GM19468 (cell line): ENCODE results near the gene HIC1.
"Not testable (repeated sequence)": the region's sequence is repeated elsewhere in the genome, so short reads cannot be mapped to it uniquely, and the experiment has no call there.

Experiments
- ATAC-seq: cut with Tn5 transposase; IDR thresholded peaks from one replicate; pipeline ENCODE4 v1.9.1; 2021; ENCODE audit warnings: mild to moderate bottlenecking, moderate library complexity, moderate number of reproducible peaks; ENCODE audit not compliant: unreplicated experiment; ENCODE audit errors: extremely low read depth

HIC1 gene, protein sequence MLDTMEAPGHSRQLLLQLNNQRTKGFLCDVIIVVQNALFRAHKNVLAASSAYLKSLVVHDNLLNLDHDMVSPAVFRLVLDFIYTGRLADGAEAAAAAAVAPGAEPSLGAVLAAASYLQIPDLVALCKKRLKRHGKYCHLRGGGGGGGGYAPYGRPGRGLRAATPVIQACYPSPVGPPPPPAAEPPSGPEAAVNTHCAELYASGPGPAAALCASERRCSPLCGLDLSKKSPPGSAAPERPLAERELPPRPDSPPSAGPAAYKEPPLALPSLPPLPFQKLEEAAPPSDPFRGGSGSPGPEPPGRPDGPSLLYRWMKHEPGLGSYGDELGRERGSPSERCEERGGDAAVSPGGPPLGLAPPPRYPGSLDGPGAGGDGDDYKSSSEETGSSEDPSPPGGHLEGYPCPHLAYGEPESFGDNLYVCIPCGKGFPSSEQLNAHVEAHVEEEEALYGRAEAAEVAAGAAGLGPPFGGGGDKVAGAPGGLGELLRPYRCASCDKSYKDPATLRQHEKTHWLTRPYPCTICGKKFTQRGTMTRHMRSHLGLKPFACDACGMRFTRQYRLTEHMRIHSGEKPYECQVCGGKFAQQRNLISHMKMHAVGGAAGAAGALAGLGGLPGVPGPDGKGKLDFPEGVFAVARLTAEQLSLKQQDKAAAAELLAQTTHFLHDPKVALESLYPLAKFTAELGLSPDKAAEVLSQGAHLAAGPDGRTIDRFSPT

DNA sequence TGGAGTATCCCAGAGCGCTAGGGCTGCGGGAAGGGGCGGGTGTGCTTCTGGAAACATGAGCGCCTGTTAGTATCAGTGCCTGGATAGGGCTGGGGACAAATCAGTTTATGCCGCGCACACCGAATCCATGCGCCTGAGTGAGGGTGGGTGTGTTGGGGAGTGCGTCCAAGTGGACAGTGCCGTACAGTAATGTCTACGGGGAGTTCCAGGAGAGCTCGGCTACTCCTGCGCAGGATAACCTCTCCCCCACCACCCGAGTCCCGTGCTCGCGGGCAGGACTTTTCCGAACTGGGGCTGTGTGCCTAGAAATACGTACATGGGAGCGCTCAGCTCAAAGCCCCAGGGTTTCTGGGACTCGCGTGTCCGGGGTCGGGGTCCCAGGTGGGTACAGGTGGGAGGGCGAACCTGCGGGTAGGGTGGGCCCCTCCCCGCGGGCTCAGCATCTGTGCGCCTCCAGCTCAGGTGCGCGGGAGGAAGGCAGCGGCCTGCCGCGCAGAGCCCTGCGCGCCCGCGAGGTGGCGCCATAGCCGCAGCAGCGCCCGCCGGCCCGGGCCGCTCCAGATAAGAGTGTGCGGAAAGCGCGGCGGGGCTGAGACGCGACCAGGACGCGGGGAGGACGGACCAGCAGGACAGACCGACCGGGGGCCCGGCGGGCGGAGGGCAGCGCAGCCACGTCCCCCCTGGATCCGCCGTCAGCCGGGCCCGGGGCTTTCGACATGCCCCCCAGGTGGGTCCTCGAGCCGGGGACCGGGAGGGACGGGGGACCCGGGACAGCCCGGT is at the start of gene HIC1:
HIC1 (plus strand) TSS at position 592 of the 780 bp plus-strand sequence. CDS start 1,588 bp downstream, outside the sequence.
- no peak for ATAC-seq

DNA sequence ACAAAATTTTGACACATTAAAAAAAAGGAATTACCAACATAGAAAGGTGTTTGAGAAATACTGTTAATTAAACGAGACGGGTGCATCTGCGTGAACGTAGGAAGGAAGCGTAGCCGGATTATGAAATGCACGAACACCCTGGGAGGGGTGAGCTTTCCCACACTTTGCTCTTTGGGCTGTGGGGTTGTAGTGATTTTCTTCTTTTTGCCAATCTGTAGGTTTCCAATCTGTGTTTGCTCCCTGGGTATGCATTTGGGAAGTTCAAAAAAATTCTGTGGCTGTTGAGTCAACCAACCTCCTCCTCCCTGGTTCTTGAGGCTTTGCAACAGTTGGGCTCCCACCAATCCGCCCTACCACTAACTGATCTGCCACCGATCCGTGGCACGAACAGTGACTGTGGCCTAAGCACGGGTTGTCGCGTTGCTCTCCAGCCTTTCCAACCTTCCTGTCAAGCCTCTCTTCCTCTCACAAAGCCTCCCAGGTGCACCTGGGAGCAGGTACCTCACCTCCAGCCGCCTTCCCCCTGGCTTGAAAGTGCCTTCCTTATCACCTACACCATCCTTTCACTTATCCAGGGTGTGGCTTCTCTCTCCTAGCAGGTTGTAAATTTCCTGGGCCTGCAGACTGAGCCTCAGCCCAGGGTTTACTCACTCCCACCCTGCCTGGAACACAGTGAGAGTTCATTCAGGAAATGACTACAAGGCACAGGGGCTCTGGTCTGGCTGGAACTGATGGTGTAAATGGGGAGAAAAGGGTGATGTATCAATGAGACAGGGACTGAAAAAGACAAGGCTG is 46.4 kb upstream of the HIC1 start:
- no peak for ATAC-seq

DNA sequence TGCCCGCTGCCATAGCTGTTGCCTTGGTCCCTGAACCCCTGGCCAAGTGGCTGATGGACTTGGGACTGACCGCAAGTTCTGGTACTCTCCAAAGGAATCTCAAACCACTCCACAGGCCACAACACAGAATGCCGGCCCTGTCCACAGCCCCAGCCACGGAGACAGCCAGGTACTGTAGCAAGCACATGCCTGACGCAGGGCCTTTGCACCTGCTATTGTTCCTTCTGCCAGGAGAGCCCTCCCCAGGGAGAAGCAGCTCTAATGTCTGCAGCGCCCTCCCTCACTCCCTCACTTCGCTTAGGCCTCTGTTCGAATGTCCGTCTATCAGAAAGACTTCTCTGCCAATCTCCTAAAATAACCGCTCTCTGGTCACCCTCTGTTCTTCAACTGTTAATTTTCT is 45.2 kb upstream of the HIC1 start:
- no peak for ATAC-seq

DNA sequence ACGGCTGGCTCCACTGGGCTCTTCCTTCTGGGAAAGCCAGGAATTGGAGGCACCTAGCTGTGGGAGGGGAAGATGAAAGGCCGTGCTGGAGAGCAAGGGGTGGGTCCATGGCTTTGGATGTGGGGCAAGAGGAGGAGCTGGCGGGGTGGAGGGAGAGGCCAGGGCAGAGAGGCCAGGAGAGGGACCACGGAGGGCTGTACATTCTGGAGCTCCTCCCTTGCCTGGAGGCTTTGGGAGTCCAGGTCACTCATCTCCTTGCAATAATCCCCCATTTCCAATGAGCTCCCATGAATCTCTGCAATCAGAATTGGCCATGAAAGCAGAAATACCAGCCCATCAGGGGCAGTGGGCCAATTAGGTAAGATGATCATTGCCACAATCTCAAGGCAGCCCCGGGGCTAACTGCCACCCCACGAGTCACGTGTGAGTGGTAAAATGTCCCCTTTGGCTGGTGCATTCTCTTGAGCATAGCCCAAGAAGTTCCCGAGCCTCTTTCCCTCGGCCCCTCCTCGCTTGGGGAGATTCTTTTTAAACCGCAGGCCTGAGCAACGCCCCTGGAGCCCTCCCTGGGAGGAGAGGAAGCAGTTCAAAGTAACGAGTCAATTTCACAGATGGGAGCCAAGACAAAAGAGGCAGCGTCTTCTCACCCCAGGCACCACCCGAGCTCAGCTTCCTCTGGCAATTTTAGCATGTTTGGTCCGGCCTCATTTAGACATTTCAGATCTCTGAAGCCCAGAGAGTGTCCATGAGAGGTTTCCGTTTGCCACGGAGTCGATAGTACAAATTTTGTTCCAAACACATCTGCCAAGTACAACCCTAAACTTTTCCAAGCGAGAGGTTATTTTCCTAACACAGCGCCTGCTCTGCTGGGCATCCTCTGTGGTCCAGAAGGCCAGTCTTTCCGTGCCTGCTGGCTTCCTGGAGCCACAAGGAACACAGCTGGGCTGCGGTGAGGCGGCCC is 43.2 kb upstream of the HIC1 start:
- no peak for ATAC-seq

DNA sequence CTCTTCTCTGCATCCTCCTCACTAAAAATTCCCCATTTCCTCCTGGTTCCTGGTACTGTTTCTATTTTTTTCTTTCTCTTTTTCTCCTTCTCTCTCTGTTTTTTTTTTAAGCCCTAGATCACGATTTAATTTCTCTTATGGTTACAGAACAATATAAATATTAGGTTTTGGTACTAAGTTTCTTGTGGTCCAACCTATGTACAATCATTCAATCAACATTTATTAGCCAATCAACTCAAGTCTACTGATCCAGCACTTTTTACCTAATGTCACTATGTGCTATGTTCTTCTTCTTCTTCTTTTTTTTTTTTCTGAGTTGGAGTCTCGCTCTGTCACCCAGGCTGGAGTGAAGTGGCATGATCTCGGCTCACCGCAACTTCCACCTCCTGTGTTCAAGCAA is 42.4 kb upstream of the HIC1 start:
- ATAC-seq: no peak

DNA sequence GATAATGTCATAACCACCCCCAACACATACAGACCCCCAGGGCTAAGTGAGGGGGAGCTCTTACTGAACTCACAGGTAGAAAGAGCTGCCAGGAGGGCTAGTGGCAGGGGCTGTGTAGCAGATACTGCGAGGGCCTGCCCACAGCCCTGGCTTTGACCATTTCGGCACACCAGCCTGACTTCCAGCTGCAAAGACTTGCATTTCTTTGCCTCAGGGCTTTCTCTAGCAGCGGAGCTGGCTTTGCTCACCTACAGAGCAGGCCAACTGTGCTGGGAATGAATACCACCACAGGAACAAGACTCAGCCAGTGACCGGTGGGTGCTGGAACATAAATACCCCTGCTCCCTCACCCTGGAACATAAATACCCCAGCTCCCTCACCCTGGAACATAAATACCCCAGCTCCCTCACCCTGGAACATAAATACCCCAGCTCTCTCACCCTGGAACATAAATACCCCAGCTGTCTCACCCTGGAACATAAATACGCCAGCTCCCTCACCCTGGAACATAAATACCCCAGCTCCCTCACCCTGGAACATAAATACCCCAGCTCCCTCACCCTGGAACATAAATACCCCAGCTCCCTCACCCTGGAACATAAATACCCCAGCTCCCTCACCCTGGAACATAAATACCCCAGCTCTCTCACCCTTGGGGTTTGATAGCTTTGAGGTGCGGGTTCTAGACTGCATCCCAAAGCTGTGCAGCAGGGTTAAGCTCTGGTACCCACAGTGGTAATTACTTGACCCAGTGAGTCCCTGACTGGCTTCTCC is 41.5 kb upstream of the HIC1 start:
- not testable (repeated sequence) for ATAC-seq

DNA sequence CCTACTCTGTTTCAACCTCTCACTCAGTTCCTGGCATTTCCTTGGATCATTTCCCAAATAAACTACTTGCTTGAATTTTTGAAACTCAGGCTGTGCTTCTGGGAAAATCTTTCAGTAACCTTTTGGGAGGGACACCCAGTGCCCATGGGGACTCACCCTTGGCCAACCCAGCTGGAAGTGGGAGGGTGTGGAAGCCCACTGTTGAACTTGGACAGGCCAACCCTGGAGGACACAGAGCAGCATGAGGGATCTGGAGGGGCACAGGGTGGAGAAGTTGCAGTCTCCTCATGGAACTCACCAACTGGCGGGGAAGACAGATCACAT is 40.9 kb upstream of the HIC1 start:
- no peak for ATAC-seq

DNA sequence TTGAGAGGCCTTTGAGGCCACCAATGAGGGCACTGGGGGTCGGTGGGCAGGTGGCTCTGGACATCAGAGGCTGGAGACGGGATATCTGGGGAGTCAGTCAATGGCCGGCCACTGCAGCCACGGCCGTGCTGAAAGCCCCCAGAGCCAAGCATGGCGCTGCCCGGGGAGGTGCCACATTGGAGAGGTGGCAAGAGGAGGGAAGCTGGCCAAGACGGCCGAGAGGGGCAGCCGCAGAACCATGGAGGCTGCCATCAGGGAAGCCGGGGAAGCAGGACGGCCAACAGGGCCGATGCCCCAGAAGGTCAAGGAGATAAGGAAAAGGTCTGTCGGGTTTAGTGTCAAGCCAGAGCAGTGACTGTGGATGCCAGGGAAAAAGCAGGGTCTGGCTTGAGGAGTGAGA is 39.6 kb upstream of the HIC1 start:
- no peak for ATAC-seq

DNA sequence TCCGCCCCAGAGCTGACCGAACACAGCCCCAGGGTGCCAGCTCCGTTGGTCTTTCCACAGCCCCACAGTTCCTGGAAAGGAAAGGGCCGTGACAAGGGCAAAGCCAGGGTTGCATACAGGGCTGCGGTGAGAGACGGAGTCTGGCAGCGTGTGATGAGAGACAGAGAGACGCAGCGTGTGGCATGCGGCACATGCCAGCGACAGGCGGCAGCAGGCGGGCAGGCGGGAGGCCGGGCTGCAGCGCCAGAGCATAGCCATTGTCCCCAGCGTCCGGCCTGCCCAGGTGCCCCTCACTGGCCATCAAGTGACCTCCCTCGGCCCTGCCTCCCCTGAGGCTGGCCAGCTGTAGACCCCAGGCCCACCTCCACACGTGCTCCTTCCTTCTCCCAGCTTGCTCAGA is 38.4 kb upstream of the HIC1 start:
- ATAC-seq: no peak

DNA sequence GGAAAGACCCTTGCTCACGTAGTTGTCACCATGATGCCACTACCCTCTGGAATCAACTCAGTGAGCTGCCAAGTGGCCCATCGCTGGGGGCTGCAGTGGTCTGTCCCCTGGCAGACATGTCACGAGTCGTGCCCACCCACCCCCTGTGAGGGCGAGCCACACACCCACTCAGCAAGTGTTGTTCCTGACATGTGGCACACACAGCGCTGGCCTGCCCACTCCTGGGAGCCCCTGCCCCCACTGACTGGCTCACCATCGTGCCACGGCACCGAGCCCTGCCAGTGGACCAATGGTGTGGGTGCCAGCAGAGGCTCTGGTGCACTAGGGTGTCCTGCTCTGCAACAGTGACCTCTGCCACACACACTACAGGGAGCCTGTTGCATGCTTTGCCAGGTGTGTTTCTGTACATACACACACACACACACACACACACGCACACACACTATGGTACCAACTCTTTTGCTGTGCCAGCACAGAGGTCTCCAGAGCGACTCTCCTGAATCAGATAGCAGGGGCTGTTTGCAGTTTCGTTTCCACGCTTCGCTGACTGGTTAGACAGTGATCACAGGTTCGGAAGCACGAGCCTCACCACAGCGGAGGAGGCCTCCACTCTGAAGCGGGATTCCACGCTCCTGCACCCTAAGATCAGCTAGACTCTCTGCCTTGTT is 37.5 kb upstream of the HIC1 start:
- no peak for ATAC-seq

DNA sequence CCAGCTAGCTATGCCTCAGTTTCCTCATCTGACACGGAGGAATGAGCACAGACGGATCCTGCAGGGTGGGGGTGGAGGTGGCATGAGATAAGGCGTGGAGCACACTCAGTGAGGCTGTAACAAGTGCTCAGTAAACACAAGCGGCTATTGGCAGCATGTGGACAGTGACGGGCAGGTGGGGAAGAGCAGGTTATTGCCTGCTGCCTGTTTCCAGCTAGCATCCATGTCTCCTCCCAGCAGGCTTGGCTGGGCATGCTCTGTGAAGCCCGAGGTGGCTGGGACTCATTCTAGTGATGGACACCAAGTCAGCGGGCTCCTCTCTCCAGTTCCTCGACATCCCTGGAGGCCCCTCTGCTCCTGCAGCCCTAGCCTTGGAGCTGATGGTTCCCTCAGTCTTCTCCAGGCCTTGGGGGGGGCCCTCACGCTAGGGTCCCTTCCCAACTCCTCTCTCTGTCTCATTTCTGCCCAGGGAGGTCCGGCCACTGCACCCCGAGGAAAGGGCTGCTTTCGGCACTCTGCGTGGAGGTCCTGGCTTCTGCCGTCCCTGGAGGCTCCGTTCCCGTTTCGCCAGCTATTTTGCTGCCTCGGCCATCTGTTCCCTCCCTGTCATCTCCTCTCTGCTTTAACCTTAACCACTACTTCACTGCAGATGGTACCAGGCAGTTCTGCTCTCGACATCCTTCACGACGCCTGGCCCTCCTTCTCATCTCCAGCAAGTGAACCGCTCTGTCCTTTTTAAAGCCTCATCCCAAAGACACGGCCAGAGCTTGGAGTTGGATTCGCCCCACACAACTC is 36.0 kb upstream of the HIC1 start:
- ATAC-seq: no peak

DNA sequence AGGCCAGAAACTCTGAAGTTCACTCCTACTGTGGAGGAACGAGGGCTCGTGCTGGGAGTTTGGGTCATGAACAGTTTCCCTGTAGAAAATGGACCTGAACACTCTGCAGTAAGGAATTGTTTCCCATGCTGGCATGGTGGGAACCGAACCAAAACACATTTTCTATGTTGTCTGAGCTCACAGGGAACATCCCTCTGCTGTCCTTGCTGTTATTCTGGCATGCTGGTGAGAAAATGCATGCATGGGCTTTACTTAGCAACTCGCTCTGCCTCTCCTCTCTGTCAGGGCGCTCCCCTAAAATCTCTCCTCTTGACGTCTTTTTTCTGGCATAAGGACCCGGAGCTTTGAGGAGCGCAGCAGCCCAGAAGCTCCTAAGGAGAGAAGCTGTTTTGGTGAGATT is 35.2 kb upstream of the HIC1 start:
- no peak for ATAC-seq

DNA sequence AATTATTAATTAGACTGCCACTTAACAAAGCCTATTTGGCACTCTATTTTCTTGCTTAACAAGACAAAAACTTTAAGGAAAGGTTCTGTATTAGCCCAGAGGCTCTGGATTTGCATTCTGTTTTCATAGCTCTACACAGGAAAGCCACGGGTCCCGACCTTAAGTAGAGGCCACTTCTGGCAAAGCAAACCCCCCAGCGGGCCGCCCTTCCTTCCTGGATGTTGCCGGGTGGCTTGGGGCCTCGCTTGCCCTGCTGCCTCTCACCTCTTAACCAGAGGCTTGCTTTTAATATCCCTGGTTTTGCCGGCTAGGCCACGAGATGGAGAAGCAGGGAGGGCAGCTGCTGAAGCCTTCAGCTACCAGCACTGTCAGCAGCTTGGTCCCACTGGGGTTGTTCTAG is 34.2 kb upstream of the HIC1 start:
- no peak for ATAC-seq

DNA sequence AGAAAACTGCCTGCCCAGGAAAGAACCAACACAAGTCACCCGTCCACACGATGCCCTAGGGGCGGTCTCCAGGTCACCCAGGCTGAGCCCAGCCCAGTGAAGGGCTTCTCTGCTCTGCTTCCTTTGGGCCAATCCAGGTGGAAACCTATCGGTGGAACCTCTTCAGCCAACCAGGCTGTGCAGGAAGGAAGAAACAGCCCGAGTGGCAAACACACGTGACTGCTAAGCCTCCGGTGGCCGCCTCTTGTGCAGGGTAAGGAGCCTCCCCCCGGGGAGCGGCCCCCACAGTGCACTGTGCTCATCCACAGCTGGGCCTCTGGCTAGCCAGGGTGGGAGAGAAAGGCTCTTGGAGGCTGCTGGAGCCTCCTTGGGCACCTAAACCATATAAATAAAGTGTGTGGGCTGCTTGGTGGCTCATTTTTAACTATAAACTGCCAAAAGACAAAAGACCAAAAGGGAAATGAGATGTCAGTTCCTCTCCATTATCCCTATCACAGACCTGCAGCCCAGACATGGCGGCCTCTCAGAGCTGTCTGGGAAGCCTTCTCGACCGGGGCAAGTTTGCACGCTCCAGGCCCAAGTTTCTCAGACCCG is 32.2 kb upstream of the HIC1 start:
- no peak for ATAC-seq

DNA sequence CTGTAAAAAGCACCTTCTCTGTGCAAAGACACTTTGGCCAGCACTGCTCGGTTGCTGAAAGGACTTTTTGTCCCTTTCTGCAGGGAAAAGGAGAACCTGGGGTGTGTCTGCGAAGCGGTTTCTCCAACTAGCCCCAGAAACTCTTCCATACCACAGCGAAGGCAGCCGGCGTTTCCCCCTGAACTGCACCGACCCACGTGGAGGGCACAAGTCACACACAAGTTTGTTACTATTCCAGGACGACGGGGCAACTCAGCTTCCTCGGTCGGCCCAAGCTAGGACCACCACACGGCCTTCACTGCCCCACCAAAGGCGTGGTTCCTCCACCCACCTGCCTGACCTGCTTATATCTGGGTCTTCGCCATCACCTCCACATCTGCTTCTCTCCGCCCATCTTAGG is 31.6 kb upstream of the HIC1 start:
- ATAC-seq: no peak

DNA sequence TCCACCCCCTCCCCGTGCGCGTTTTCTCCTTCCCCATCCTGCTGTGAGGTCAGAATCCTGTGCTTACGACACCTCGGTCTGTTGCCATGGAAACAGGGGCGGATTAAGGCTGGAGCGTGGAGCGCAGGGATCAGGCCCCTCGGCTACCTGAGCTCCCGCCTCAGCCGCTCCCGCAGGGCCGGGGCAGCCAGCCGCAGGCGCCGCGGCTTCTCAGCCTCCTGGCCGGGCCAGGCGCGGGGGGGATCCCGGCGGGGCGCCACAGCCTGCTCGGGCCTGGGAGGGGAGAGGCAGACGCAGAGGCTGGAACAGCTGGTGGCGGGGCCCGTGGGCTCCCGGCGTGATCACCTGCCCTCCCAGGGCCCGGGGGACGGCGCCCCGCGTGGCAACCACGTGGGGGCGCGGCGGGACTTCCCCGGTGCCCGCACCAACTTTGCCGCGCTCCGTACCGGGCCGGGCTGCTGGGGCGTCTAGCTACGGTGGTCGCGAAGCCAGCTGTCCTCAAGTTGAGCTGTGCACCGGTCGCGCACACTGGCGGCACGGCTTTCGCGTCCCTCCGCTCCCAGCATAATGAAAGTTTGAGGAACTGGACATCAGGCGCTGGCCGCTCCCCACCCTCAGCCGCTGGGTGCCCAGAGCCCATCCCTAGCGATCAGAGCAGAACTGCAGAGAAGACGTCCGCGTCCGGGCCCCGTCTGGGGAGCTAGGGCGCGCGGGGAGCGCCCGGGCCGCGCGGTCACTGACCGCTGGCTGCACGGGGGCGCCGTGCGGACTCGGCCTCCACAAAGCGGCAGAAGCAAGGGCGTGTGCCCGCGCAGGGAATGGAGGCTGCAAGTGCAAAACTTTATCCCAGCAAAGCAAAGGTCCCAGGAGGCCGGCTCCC is 31.0 kb upstream of the HIC1 start:
- no peak for ATAC-seq
